Lower leg skin (tissue), 3 donors: ENCODE measurements around the gene HEXD.

Source experiments
- POLR2A ChIP-seq, 2 donors: fragments of 450-650 bp; IDR thresholded peaks; one replicate each; pipeline ENCODE4 v1.6.1; 2016 to 2017; ENCODE audit warnings: antibody characterized with exemption in 2 of 2, mild to moderate bottlenecking in 1 of 2, moderate library complexity in 1 of 2
- TF ChIP-seq, protein P1 (sequence below), 3 donors: fragments of 450-650 bp; IDR thresholded peaks; one replicate each; pipeline ENCODE4 v1.5.1; 2016; ENCODE audit warnings: antibody characterized with exemption in 3 of 3, mild to moderate bottlenecking in 3 of 3, moderate library complexity in 2 of 3

- no peak for TF ChIP-seq POLR2A (IDR thresholded peaks at IDR 0.05)
- TF ChIP-seq, protein P1, sequence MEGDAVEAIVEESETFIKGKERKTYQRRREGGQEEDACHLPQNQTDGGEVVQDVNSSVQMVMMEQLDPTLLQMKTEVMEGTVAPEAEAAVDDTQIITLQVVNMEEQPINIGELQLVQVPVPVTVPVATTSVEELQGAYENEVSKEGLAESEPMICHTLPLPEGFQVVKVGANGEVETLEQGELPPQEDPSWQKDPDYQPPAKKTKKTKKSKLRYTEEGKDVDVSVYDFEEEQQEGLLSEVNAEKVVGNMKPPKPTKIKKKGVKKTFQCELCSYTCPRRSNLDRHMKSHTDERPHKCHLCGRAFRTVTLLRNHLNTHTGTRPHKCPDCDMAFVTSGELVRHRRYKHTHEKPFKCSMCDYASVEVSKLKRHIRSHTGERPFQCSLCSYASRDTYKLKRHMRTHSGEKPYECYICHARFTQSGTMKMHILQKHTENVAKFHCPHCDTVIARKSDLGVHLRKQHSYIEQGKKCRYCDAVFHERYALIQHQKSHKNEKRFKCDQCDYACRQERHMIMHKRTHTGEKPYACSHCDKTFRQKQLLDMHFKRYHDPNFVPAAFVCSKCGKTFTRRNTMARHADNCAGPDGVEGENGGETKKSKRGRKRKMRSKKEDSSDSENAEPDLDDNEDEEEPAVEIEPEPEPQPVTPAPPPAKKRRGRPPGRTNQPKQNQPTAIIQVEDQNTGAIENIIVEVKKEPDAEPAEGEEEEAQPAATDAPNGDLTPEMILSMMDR (IDR thresholded peaks at IDR 0.05) = no peak
Observed at GRCh38 chr17:82489117-82489516, 71.0 kb downstream of the HEXD start.
